CD4-positive, CD25-positive, alpha-beta regulatory T cell (primary cell): Measurements from ENCODE around the gene KDM4B. TPM values are rescaled to one million over a fixed set of nuclear protein-coding genes. Genes with fewer than 3 reads are reported as not detected.

ENCODE experiments used
- ATAC-seq, 2 donors: fragments of 150-1000 bp; cut with Tn5 transposase; one replicate each; pipeline ENCODE4 v1.10.0; 2021; ENCODE audit warnings: low read depth in 2 of 2, moderate number of reproducible peaks in 2 of 2, moderate library complexity in 1 of 2
- DNase-seq, 3 donors: peaks; one replicate each; pipeline versions ENCODE4 v3.0.0 to v3.0.0-alpha.2; 2012 to 2022; ENCODE audit warnings: mixed read lengths in 1 of 3
- H3K27ac ChIP-seq: one replicate; pipeline ENCODE4 v1.7.0; 2013; ENCODE audit warnings: mild to moderate bottlenecking, low read length; ENCODE audit not compliant: insufficient read depth, poor library complexity, severe bottlenecking
- H3K27me3 ChIP-seq: one replicate; pipeline ENCODE4 v1.7.0; 2013; ENCODE audit warnings: low read length; ENCODE audit not compliant: control insufficient read depth, insufficient read depth
- H3K36me3 ChIP-seq: one replicate; pipeline ENCODE4 v1.7.0; 2013; ENCODE audit warnings: mild to moderate bottlenecking, low read length, moderate library complexity; ENCODE audit not compliant: control insufficient read depth, insufficient read depth
- H3K4me1 ChIP-seq: 2 replicates; pipeline ENCODE4 v1.7.0; 2013; ENCODE audit warnings: mild to moderate bottlenecking, low read length; ENCODE audit not compliant: insufficient read depth, control insufficient read depth, poor library complexity, severe bottlenecking
- H3K4me3 ChIP-seq: one replicate; pipeline ENCODE4 v1.7.0; 2013; ENCODE audit warnings: low read depth, mild to moderate bottlenecking, low read length, moderate library complexity
- H3K9me3 ChIP-seq, 2 experiments: 1 replicate in 1 of 2; 2 replicates in 1 of 2; pipeline ENCODE4 v1.7.0; 2013; ENCODE audit warnings: low read length in 2 of 2, mild to moderate bottlenecking in 1 of 2, moderate library complexity in 1 of 2; ENCODE audit not compliant: control insufficient read depth in 2 of 2
- H3K27ac Mint-ChIP-seq, 3 donors: one replicate each; pipeline ENCODE4 v1.8.0; 2020 to 2022; ENCODE audit warnings: mild to moderate bottlenecking in 3 of 3, mixed read lengths in 3 of 3, moderate library complexity in 2 of 3
- H3K27me3 Mint-ChIP-seq: one replicate; pipeline ENCODE4 v1.8.0; 2022; ENCODE audit warnings: mild to moderate bottlenecking, mixed read lengths
- H3K36me3 Mint-ChIP-seq: one replicate; pipeline ENCODE4 v1.8.0; 2020; ENCODE audit warnings: mixed read lengths
- H3K4me1 Mint-ChIP-seq, 4 donors: one replicate each; pipeline ENCODE4 v1.8.0; 2020 to 2022; ENCODE audit warnings: mixed read lengths in 4 of 4, mild to moderate bottlenecking in 1 of 4
- H3K4me3 Mint-ChIP-seq, 4 donors: one replicate each; pipeline ENCODE4 v1.8.0; 2020 to 2022; ENCODE audit warnings: mild to moderate bottlenecking in 4 of 4, mixed read lengths in 4 of 4, moderate library complexity in 3 of 4
- H3K9me3 Mint-ChIP-seq, 7 donors: one replicate each; pipeline ENCODE4 v1.8.0; 2020 to 2022; ENCODE audit warnings: mixed read lengths in 7 of 7, mild to moderate bottlenecking in 3 of 7, moderate library complexity in 2 of 7
- polyA plus RNA-seq, 4 donors: library from polyadenylated mRNA; unstranded; fragments of 300-500 nt; fragmentation: Illumina TruSeq; gene quantifications; one replicate each; pipeline ENCODE4 v1.2.3, GENCODE V29; 2021
- total RNA-seq: library from RNA; stranded (reverse); gene quantifications from one replicate; pipeline ENCODE4 v1.2.3, GENCODE V29; 2022

KDM4B gene
- total RNA-seq, result 70.0 TPM
- polyA plus RNA-seq, result 1 to 10 TPM; 6.3 to 8.8 (median 7.9) TPM

DNA sequence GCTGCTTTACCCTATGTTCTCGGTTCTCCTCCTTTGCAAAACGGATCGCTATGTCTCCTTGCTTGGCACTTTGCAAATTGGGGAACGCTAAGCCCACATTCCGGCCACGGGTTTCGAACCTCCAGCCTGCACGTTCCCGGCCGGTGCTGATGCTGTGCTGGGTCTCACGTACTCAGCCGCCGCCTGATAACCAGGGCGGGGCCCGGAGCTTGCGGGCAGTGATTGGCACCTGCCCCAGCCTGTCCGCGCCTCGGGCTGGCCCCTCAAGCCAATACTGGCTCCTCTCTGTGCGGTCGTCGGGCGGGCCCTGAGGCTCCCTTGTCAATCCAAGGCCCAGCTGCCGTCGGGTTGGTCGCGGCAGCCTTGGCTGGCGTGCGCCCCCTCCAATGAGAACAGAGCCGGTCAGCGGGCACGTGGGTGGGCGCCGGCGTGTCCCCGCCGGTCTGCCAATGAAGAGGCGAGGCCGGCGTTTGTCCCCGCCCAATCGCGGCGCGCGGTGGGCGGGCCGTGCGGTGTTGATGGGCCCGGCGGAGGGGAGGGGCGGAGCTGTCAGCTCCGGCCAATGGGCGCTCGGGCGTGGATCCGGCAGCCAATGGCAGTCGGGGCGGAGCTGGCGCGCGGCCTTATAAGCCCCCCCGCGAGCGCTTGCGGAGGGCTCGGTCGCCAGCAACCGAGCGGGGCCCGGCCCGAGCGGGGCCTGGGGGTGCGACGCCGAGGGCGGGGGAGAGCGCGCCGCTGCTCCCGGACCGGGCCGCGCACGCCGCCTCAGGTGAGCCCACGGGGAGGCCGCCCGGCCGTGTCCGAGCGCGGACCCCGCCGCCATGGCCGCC, at the start of gene KDM4B:
TSS of gene KDM4B (plus strand) at position 652 of the 830 bp plus-strand sequence. CDS start 63,778 bp downstream, outside the sequence.
- Mint-ChIP-seq H3K4me3 (peak within 1 kb of the TSS; percentile 90 to 95 (median 94)), H3K9me3 (no peaks in the 10 kb centered on the region), H3K36me3 (no peaks in the 10 kb centered on the region), H3K27ac (peak within 1 kb of the TSS; percentile 92 to 96 (median 95)), H3K27me3 (no peaks in the 10 kb centered on the region), H3K4me1 (peaks cover 18 to 44% (median 26%) of the 10 kb centered on the region in 4 donors)
- no peaks in the 10 kb centered on the region for H3K36me3 ChIP-seq
- peaks cover 29% of the 10 kb centered on the region for H3K4me1 ChIP-seq
- no peaks in the 10 kb centered on the region for H3K9me3 ChIP-seq
- H3K27ac ChIP-seq, result peak within 1 kb of the TSS; percentile 67
- H3K4me3 ChIP-seq, result peak within 1 kb of the TSS; percentile 78
- peak; percentile 94 to 95 for ATAC-seq
- H3K27me3 ChIP-seq, result no peaks in the 10 kb centered on the region
- peak; percentile 98 to 100 (median 100) for DNase-seq

DNA sequence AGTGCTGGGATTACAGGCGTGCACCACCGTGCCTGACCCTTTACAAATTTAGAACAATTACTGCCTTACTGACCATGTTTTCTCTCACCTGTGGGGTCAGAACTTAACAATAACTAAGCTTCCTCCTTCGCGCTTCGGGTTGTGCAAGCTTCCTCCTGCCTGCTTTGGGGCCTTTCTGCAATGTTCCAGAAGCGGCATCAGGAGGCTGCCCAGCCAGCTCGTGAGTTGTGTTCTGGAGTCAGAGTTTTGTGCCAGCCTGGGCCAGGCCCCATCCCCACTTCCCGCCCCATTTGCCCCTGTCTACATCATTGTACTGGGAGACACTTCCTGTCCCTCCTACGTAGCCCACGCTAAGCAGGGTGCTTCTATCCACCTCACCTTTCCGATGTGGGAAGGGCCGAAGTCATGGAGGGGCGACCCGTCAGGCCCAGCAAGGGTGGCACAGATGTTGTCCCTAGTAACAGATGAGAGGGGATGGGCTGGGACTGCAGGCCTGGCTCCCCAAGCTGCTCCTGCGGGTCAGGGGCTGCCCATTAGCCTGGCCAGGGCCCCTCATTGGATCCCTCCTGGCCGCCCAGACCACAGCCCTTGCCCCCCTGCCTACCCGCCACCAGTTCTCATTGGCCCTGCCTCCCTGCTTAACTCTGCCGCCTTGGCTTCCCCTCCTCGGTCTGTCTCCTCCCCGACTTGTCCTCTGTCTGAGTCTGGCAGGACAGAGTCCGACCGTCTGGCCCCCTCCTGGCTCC, 46.2 kb upstream of the KDM4B start:
- DNase-seq (no peak), ATAC-seq (no peak)
- H3K36me3 Mint-ChIP-seq, result no peaks in the 10 kb centered on the region
- Histone ChIP-seq H3K27me3 (no peaks in the 10 kb centered on the region), H3K4me1 (no peaks in the 10 kb centered on the region), H3K27ac (no peak overlapping the region), H3K4me3 (no peak overlapping the region), H3K36me3 (no peaks in the 10 kb centered on the region), H3K9me3 (no peaks in the 10 kb centered on the region)
- no peak overlapping the region for H3K27ac Mint-ChIP-seq
- H3K4me1 Mint-ChIP-seq, result no peaks in the 10 kb centered on the region
- H3K4me3 Mint-ChIP-seq, result no peak overlapping the region
- H3K27me3 Mint-ChIP-seq, result no peaks in the 10 kb centered on the region
- H3K9me3 Mint-ChIP-seq, result no peaks in the 10 kb centered on the region

DNA sequence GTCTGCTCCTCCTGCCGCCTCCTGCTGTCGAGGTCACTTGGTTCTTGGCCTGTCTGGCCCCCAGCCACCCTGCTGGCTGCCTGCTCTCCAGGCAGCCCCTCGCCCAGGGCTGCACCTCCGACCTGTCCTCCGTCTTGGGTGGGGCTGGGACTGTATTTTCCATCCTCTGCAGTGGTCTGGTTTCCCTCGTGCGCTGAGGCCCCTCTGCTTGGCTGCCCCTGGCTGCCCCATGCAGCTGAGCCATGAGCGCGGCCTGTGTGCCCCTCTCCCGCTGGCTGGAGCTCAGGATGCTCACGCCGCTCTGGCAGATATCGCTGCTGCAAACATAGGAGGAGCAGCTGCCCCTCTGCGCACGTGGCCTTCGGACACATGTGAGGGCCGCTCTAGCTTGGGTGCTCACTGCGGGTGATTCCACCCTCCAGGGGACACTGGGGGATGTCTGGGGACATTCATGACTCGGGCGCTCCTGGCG, 45.6 kb upstream of the KDM4B start:
- Histone ChIP-seq H3K27me3 (no peaks in the 10 kb centered on the region), H3K36me3 (no peaks in the 10 kb centered on the region), H3K4me3 (no peak overlapping the region), H3K9me3 (no peaks in the 10 kb centered on the region), H3K27ac (no peak overlapping the region), H3K4me1 (no peaks in the 10 kb centered on the region)
- no peak overlapping the region for H3K4me3 Mint-ChIP-seq
- no peaks in the 10 kb centered on the region for H3K9me3 Mint-ChIP-seq
- no peak for DNase-seq
- no peaks in the 10 kb centered on the region for H3K27me3 Mint-ChIP-seq
- H3K27ac Mint-ChIP-seq, result no peak overlapping the region
- H3K36me3 Mint-ChIP-seq, result no peaks in the 10 kb centered on the region
- H3K4me1 Mint-ChIP-seq, result no peaks in the 10 kb centered on the region
- no peak for ATAC-seq

DNA sequence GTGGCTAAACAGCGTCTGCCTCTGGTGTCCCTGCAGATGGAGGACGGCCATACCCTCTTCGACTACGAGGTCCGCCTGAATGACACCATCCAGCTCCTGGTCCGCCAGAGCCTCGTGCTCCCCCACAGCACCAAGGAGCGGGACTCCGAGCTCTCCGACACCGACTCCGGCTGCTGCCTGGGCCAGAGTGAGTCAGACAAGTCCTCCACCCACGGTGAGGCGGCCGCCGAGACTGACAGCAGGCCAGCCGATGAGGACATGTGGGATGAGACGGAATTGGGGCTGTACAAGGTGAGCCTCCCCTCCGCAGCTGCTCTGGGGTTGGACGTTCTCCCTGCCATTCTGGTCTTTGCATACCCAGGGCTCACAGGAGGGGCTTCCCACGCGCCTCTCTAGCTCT, 39.7 kb upstream of the KDM4B start:
- H3K4me3 Mint-ChIP-seq, result no peak overlapping the region
- H3K36me3 Mint-ChIP-seq, result no peaks in the 10 kb centered on the region
- Histone ChIP-seq H3K9me3 (no peaks in the 10 kb centered on the region), H3K27ac (no peak overlapping the region), H3K4me1 (no peaks in the 10 kb centered on the region), H3K27me3 (no peaks in the 10 kb centered on the region), H3K4me3 (no peak overlapping the region), H3K36me3 (no peaks in the 10 kb centered on the region)
- H3K27ac Mint-ChIP-seq, result no peak overlapping the region
- DNase-seq, result no peak
- H3K4me1 Mint-ChIP-seq, result no peaks in the 10 kb centered on the region
- H3K27me3 Mint-ChIP-seq, result no peaks in the 10 kb centered on the region
- H3K9me3 Mint-ChIP-seq, result no peaks in the 10 kb centered on the region
- no peak for ATAC-seq

DNA sequence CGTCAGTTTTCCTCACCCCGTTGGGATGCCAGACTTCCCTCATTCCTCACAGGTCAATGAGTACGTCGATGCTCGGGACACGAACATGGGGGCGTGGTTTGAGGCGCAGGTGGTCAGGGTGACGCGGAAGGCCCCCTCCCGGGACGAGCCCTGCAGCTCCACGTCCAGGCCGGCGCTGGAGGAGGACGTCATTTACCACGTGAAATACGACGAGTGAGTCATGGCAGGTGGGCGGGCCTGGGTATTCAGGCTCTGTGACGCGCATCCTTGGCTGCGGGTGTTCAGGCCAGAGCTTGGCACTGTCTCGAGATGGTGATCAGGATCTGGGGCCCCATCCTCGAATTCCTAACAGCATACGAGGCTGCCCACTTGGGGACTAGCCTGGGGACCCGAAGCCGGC, 38.2 kb upstream of the KDM4B start:
- DNase-seq (no peak), ATAC-seq (no peak)
- Histone ChIP-seq H3K4me3 (no peak overlapping the region), H3K27ac (no peak overlapping the region), H3K9me3 (no peaks in the 10 kb centered on the region), H3K36me3 (no peaks in the 10 kb centered on the region), H3K27me3 (no peaks in the 10 kb centered on the region), H3K4me1 (no peaks in the 10 kb centered on the region)
- Mint-ChIP-seq H3K27ac (no peak overlapping the region), H3K27me3 (no peaks in the 10 kb centered on the region), H3K4me1 (no peaks in the 10 kb centered on the region), H3K36me3 (no peaks in the 10 kb centered on the region), H3K9me3 (no peaks in the 10 kb centered on the region), H3K4me3 (no peak overlapping the region)

DNA sequence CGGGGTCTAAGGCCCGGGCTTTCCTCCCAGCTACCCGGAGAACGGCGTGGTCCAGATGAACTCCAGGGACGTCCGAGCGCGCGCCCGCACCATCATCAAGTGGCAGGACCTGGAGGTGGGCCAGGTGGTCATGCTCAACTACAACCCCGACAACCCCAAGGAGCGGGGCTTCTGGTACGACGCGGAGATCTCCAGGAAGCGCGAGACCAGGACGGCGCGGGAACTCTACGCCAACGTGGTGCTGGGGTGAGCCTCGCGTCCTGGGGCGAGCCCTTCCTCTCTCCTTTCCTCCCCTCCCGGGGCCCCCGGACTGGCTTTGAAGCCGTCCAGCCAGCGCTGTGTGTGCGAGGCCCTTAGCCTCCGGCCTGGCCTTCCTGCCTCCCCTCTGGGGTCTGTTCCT, 36.2 kb upstream of the KDM4B start:
- no peaks in the 10 kb centered on the region for H3K4me1 Mint-ChIP-seq
- H3K27me3 ChIP-seq, result no peaks in the 10 kb centered on the region
- no peaks in the 10 kb centered on the region for H3K4me1 ChIP-seq
- DNase-seq, result no peak
- no peak overlapping the region for H3K4me3 Mint-ChIP-seq
- no peak overlapping the region for H3K27ac Mint-ChIP-seq
- H3K27me3 Mint-ChIP-seq, result no peaks in the 10 kb centered on the region
- no peak overlapping the region for H3K27ac ChIP-seq
- H3K36me3 ChIP-seq, result no peaks in the 10 kb centered on the region
- no peak for ATAC-seq
- H3K9me3 Mint-ChIP-seq, result no peaks in the 10 kb centered on the region
- H3K9me3 ChIP-seq, result no peaks in the 10 kb centered on the region
- H3K4me3 ChIP-seq, result no peak overlapping the region
- H3K36me3 Mint-ChIP-seq, result no peaks in the 10 kb centered on the region

DNA sequence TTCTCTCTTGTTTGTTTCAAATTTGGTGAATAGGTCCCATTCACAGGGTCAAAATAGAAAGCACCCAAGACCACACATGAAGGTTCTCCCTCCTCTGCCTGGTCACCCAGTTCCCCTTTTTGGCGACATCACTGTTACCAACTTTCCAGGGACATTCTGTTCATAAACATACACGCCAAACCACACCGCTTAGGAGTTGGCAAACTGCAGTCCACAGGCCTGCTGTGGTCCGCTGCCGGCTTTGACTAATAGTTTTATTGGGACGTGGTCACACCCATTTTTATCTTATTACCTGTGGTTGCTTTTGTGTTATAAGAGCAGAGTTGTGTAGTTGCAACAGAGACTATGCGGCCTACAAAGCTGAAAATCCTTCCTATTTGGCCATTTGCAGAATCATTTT, 35.4 kb upstream of the KDM4B start:
- no peak overlapping the region for H3K27ac Mint-ChIP-seq
- H3K36me3 ChIP-seq, result no peaks in the 10 kb centered on the region
- peaks cover 0 to 6% (median 0%) of the 10 kb centered on the region in 4 donors for H3K4me1 Mint-ChIP-seq
- H3K4me1 ChIP-seq, result no peaks in the 10 kb centered on the region
- no peak overlapping the region for H3K4me3 Mint-ChIP-seq
- no peak overlapping the region for H3K4me3 ChIP-seq
- peaks cover 0 to 1% (median 0%) of the 10 kb centered on the region in 7 donors for H3K9me3 Mint-ChIP-seq
- no peak for ATAC-seq
- no peak for DNase-seq
- no peaks in the 10 kb centered on the region for H3K9me3 ChIP-seq
- H3K27ac ChIP-seq, result no peak overlapping the region
- H3K27me3 ChIP-seq, result no peaks in the 10 kb centered on the region
- H3K27me3 Mint-ChIP-seq, result no peaks in the 10 kb centered on the region
- no peaks in the 10 kb centered on the region for H3K36me3 Mint-ChIP-seq
